Dermis blood vessel endothelial cell (primary cell): ENCODE results near the gene MRPS27. TPM values are rescaled to one million over a fixed set of nuclear protein-coding genes. Genes with fewer than 3 reads are reported as not detected.

Experiments used
- DNase-seq: peaks from one replicate; pipeline ENCODE4 v3.0.0; 2010
- total RNA-seq: library from RNA; depleted of rRNA; stranded (reverse); fragments of >200 nt; gene quantifications from 2 replicates; pipeline ENCODE4 v1.2.3, GENCODE V29; 2014

MRPS27 gene
- 75.6 and 91.2 TPM in 2 replicates for total RNA-seq

DNA sequence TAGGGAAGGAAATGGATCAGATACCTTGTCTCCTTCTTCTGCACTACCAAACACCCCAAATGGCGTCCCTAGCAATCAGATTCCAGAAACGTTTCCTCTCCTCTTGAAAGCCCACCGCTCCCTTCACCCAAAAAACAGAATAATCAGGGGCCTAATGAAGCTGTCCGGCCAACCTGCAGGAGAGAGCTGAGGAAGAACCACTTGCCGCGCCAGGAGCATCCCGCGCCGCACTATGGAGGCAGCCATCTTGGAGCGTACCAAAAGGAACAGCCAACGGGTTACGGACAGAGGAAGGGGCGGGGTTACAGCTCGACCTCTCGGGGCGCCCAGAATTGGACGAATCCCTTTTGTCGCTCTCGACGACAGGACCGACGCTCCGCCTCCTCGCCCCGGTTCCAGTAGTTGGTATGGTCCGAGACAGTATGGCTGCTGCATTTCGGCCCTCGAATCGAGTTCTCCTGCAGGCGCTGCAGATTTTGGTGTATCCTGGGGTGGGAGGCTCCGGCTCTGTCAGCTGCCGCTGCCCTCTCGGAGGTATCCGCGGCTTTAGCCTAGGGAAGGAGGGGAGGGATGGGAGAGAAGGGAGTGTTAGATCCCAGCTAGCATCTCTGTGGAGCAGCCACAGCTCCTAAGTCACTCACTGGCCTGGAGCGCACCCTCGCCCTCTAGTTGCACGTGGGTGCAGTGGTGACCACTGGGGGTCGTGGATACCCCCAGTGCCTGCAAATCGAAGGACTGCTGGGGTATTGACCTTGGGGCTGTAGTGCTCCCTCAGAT is at the start of gene MRPS27, which contains the start of gene PTCD2:
Gene MRPS27, minus strand, starts transcription at position 265 of the 777 bp plus-strand sequence. Its CDS starts 19 bp downstream, at position 246.
Gene PTCD2, plus strand, starts transcription at position 398 of the 777 bp plus-strand sequence. Its CDS starts 10 bp downstream, at position 408.
- DNase-seq = peak; percentile 99

DNA sequence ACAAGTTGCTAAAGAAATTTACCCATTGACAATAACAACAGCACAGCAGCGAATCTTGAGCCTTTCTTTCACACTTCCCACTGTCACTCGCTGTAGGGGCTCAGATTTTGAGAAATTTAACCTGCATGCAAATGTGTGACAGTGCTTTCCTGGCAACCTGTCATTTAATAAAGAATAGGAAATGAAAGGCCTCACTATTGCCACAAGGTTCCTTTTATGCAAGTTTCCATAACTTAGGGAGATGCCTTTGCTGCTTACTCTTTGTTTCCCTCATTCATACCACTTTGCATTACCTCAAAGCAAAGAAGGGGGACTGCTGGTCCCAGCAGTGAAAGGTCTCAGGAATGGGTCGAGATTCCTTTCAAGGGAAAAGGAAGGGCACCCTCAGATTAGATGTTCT is 49.7 kb upstream of the MRPS27 start:
- DNase-seq = no peak

DNA sequence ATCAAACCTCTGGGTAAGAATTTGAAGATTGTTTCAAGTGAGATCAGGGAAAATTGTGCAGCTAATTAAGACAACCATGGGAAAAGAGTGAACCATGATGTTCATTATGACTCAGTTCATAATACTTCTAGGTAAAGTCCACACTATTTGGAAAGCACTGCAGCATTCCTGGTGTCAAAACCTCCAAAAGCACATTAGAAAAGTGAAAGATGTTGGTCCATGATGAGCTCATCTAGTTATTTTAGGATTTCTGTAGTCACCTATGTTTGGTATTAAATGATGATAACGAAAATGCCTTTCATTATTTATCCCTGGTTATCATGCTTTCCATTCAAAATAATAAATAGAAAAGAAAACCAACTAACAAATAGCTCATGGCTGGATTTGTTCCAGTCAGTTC is 49.3 kb upstream of the MRPS27 start:
- no peak for DNase-seq

DNA sequence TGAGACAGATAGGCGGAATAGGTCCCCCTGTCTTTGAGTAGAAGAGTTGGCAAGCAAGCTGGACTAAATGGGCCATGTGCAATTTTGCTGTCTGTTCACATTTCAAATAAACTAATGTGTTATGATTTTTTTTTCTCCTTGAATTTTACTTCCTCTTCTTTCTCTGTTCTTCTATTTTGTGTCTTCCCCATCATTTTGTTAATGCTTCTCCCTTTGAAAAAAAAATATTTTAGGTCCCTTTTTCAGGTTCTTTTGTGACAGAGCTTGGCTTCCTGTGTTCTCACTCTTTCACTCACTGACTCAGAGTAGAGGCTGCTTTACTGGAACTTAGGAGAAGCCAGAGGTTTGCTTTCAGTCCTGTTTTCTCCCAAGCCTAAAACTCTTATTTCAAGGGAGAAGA is 48.2 kb upstream of the MRPS27 start:
- no peak for DNase-seq

DNA sequence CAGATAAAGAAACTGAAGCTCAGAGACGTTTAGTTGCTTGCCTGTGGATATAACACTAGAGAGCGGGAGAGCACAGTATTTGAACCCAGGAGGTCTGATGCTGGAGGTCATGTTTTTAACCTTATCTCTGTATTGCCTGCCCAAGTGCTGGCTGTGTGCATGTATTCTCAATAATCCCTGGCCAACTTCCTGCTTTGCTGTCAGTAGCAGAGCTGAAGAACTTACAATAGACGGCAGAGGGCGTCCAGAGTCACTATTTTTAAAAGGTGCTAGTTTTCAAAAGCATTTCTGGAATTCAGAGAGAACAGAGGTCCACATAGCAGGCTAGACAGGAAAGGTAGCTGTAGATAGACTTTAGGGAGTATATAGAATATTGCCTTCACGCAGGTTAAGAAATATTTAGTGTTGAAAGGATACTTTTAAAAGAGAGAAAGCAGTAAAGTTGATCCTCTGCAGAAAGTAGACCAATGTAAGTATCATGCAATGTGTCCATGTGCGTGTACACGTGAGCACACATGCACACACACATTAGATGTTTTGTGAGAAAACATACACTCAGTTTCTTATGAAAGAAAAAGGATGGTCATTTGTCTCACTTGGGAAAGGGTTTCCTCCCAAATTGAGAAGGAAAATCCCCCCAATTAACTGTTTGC is 46.4 kb upstream of the MRPS27 start:
- peak; percentile 90 for DNase-seq

DNA sequence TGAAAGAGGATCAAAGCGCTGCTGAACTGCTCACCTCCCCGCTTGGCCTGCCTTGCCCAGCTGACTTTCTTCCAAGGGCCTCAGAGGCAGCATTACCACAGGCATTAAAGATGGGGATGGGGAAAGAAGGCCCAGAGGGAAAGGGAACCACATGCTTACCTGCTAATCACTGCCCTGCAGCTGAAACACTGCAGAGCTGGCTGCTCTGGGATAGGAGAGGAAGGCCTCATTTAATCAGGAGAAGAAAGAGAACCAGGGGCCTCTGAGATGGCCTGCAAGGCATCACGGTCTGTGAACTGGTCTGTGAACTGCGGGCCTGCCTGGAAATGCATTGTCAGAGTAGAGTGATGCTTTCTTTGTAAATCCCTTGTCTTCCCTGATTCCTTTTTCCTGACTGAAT is 44.9 kb upstream of the MRPS27 start:
- no peak for DNase-seq

DNA sequence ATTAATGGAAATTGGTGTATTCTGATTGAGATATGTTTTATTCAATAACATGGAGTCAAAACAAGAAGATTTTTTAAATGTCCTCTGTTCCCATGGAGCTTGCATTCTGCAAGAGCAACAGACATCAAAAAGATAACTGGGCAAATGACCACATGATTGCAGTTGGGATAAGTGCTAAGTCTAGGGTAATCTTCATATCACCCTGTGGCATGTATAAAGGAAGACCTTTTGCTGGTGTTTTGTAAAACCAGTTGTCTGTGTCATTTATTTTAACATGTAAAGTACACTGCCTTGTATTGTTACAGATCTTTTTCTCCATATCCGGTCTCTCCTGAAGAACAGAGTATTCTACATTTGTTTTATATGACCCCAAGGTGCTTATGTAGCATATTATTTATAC is 44.1 kb upstream of the MRPS27 start:
- DNase-seq = no peak

DNA sequence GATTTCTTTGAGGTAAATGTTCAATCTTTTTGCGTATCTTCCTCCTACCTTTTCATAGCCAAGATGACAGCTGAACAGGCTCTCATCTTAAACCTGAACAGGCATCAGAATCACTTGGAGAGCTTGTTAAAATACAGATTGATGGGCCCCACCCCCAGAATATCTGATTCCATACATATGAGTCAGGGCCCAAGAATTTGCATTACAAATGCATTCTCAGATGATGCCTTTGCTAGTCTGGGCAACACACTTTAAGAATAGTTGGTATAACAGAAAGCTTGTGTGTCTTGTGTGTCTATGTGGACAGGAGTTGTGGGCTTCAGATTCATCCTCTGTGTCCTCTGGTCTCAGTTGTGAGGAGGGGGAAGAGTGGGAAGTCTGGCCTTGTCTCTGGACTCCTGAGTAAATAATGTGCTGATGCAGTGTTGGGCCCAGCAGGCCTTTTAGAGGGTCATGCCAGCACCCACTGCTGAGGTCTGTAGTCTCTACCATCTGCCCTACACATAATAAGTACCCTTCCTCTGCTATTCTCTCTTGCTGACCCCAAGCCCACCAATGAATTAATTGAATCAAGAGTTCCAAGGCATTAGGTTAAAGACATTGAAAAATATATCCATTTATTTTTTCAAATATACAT is 43.2 kb upstream of the MRPS27 start:
- DNase-seq = peak; percentile 65

DNA sequence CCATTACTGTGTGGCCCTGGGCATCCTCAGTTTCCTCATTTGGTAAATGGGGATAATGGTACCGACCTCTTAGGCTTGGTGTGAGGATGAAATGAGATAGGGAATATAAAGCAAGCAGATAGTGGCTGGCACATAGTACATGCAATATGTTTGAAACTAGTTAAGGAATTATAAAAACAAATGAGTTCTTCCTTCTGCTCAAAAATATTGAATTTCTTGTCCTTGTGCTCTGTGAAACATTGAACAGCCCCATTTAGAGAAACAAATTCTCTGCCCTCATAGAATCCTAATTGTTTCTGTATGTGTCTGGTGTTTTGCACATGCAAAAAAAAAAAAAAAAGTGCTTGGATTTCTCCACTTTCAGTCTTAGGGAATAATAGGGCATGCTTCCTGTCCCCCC is 39.8 kb upstream of the MRPS27 start:
- no peak for DNase-seq

DNA sequence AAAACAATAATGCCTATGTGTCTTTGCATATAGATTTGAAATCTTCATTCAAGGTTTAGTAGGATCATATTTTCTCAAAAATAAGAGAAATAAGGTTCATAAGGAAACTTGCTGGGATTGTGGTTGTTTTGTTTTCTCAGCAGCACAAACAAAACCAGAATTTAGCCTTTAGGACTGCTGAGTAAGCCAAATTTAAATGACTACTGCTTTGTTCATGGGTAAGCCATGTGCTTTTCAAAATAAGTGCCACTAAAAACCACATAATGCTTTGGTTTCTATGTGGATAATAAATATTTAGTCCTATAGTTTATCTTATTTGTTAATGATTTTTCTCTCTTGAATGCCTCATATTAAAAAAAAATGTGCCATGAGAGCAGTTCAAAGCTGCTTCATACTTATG is 38.9 kb upstream of the MRPS27 start:
- DNase-seq = no peak

DNA sequence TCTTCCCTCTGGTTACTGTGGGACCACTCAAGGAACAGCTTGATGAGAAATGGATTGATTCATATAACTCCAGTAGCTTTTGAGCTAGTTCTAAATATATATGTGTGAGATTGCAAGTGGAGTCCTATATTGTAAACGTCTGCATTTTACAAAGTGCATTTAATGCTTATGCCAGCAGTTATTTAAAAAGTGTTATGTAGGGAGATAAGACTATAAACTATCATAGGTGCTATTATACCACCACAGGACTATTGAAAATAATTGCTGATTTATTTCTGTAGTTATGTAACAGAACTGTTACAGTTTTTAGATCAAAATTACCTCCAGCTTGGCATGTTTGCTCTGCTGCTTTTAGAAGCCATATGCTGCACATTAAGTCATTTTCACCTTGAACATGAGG is 36.3 kb upstream of the MRPS27 start:
- no peak for DNase-seq

DNA sequence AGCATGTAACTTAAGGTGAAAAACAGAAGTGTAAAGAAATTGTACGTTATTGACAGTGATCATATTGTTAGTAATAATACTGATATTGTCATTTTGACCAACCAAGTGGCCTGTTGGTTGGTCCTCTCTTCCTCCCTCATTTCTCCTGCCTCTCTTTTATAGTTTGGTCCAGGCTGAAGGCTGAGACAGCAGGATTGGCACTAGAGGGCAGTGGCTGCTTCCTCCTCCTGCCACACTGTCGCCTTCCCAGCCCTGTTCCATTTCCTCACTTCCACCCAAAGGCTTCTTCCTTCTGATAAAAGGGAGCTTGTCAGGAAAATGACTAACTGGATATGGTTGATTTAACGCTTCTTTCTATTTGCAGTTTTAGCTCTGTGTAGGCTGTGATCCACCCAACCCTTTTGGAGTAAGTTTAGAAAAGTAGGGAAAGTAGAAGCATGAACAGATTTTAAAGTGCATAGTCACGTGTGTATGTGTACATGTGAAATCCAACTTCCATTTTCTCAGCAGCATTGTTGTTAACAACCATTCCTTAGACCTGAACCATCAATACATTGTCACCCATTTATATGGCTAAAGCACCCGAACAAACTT is 35.8 kb upstream of the MRPS27 start:
- peak; percentile 70 for DNase-seq

DNA sequence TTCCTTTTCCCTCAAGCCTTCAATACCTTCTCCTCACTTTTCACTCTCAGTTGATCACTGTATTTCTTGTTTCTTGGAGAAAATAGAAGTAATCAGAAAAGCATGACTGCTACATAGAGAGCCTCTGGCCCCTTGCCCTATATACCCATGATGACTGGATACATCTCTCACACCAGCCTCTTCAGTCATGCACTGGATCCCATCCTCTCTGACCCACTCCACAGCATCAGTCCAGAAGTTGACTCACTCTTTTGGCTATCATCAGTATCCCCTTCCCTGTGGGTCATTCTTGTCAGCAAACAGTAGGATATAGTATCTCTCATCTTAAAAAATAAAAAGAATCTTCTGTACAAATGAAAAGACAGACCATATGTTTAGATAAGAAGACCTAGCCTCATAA is 33.0 kb upstream of the MRPS27 start:
- no peak for DNase-seq

DNA sequence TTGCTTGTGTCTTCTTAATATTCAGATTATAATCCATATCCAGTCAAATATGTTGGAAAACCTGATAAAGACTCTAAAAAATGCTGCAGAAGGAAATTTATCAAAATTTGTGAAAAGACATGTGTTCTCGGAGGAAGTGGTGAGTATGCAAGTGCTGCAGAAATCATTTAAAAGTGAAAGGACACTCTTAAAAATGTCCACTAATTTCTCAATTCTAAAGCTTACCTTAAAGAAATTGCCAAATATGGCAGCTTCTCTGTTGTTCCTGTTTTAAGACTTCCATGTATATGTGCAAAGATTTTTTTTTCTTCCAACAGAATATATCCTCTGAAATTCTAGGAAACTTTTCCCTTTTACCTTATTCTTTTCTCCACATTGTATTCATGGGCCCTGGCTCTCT is 32.6 kb upstream of the MRPS27 start:
- no peak for DNase-seq

DNA sequence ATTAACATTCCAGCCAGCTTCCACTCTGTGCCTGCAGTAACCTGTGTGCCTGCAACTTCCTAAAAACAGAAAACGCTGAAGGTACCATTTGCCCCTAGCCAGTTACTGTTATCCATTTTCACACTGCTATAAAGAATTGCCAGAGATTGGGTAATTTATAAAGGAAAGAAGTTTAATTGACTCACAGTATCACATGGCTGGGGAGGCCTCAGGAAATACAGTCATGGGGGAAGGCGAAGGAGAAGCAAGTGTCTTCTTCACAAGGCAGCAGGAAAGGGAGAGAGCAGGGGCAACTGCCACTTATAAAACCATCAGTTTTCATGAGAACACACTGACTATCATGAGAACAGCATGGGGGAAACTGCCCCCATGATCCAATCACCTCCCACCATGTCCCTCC is 31.3 kb upstream of the MRPS27 start:
- DNase-seq = no peak

DNA sequence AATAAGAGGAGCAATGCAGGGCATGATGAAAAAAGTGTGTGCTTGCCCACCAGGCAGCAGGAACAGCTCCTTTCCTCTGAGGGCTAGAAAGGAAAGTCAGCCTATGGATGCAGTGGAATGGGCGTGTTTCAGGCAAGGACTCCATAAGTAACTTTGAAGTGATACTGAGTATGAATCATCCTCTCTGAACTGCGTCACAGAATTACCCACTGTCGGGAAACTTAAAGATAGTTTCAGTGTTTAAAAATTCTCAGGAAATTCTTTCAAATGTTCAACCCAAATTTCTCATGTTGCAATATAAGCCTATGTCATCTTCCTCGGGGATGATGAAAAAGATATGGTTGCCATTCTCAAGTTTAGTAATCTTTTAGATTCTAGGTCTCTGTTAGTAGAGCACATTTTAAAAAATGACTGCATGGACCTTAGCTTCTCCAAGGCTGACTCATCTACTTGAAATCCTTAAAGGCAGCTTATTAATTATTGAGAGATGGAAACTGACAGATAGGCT is 27.8 kb upstream of the MRPS27 start:
- peak; percentile 46 for DNase-seq

DNA sequence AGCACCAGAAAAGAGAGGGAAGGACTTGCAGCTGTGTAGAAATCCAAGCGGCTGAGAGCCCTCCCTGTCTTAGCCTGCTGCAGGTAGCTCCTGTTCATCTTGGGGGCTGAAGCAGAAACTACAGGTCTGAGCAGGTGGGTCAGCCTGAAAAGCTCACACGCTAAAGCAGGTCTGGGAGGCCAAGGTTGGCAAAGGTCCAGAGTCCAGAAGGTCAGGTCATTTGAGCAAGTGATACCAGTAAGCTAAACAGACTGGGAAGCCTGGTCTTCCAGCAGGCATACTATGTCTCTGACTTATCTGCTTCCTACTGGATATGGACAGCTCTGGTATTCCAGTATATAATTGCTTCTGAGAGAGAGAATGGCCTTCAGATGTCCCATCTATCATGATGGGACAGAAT is 26.4 kb upstream of the MRPS27 start:
- no peak for DNase-seq

DNA sequence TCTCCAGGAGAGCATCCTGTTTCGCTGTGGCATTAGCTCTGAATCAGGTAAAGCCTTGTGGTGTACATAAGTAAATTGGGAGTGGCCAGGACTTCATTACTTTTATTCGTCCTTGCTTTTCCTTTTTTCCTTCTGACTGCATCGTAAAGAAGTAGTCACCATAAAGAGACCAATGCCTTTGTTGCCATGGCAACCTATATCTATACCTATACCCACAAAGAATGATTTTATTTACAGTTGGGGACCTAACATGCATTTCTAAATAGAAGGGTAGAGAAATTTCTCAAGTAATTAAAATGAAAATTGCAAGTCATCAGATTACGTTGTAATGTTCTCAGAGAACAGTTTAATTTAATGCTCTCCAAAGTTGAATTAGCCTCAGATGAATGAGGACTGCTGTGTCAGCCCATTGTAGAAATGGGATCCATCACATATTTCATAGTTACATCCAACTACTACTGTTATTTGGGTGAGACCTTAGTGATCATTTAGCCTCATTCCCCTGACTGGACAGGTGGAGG is 18.7 kb upstream of the MRPS27 start:
- DNase-seq = no peak

DNA sequence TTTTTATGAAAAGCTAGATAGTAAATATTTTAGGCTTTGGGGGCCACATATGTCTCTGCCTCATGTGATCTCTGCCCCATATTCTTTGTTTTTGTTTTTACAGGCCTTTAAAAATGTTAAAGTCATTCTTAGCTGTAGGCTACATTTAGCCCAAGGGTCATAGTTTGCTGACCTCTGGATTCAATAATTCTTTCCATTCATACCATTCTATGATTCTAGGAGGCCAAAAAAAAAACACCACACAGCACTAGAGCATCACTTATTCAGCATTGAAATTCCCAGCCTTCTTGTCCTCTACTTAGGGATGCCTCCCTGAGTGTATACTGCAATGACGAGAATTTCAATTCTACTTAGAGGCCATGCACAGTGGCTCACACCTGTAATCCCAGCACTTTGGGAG is 17.1 kb upstream of the MRPS27 start:
- DNase-seq = no peak

DNA sequence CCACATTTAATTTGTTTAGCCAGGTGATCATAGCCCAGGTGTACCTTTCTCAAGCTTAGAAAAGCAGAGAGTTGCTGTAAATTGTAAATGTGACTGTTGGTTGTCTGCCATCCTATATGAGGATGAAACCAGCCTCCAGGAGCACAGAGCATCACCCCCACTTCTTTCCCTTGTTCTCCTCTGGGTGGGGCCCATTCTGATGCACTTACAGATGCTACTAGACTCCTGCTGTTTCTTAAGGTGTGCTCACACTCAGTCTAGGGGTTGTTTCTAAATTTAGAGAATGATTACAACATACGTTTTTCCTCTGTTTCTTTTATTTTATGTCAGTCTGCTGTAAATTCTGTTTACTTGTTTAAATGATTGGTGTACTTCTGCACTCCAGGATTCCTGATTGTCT is 10.7 kb upstream of the MRPS27 start:
- DNase-seq = no peak

DNA sequence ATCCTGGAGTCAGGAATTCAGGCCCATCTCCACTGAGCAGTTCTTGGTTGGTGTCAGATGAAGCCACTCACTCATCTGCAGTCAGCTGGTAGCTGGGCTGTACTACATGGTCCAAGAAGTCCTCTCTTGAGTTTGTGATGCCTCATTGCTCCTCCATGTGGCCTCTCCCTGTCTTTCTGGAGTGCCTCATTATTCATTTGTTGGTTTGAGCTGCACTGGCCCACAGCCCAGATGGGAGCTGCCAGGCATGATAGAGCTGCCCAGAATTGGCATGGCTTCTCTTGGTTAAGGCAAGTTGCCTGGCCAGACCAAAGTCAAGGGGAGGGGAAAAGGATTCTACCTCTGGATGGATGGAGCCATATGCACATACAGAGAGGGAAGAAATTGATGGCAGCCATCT is 8.1 kb upstream of the MRPS27 start:
- no peak for DNase-seq

DNA sequence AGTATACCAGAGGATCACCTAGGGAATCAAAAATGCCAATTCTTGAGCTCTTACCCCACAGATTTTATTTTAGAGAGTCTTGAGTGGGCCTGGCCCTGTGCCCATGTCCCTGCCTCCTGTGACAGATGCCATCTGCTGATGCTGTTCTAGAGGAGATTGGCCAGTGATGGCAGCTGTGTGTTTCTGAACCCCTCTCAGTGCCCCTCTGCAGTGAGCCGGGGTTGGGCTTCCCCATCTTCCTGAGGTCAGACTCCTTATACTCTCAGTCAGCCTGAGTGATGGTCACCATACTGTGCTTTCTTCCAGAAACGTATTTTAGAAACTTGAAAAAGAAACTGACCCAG is 6.2 kb upstream of the MRPS27 start:
- DNase-seq = no peak
